HepG2 (cell line): ENCODE results near the gene HS6ST1. TPM values are rescaled to one million over a fixed set of nuclear protein-coding genes. Genes with fewer than 3 reads are reported as not detected.
A peak's percentile ranks its signal among the peaks of the same experiment; 100 is the strongest.

Experiments used
- ATAC-seq: fragments of 200-7000 bp; cut with Tn5 transposase; 3 replicates; pipeline ENCODE4 v1.9.1; 2020; ENCODE audit warnings: mild to moderate bottlenecking, moderate library complexity
- BruUV-seq: library from RNA; stranded (reverse); fragments of 400-500 nt; replicated peaks from 2 replicates; lab custom pipeline; 2021; lab: Mats Ljungman, UMichigan
- CTCF ChIA-PET: fragments of 300-600 bp; formaldehyde crosslinking; extraction: SDS; loops from one replicate; lab custom pipeline; 2021; ENCODE audit warnings: low total read pairs, inconsistent platforms, low intra/inter-chr PET ratio; lab: Yijun Ruan, JAX
- POLR2A ChIA-PET: fragments of 350-600 bp; sonication (Branson Sonifier 250); formaldehyde crosslinking; loops from one replicate; lab custom pipeline; 2020; ENCODE audit warnings: antibody characterized with exemption, inconsistent platforms; lab: Yijun Ruan, JAX
- DNase-seq: peaks from one replicate; pipeline ENCODE4 v3.0.0-alpha.2; 2015; ENCODE audit warnings: low spot score
- FAIRE-seq: peaks from 3 replicates; lab custom pipeline; 2011; peaks lifted over from hg19 to GRCh38; lab: Jason Lieb, UNC
- H2AFZ ChIP-seq: one replicate; pipeline ENCODE4 v1.6.1; 2011; ENCODE audit warnings: low read length, inconsistent platforms
- H3K27ac ChIP-seq: fragments of 300-600 bp; 3 replicates; pipeline ENCODE4 v1.8.0; 2011; ENCODE audit warnings: mixed run types, mild to moderate bottlenecking, mixed read lengths, low read length, inconsistent platforms; ENCODE audit not compliant: insufficient read depth; ENCODE audit errors: extremely low read length
- H3K27me3 ChIP-seq, 2 experiments: fragments of 200-600 bp in 1 of 2; 2 replicates in 1 of 2; 3 replicates in 1 of 2; pipeline versions ENCODE4 v1.6.0 to v1.8.0; 2011; ENCODE audit warnings: low read length in 2 of 2, mild to moderate bottlenecking in 2 of 2, moderate library complexity in 2 of 2, inconsistent platforms in 1 of 2; ENCODE audit not compliant: insufficient read depth in 2 of 2, control insufficient read depth in 1 of 2
- H3K36me3 ChIP-seq, 2 experiments: fragments of 200-600 bp in 1 of 2; replicated peaks in 1 of 2; 2 replicates in 1 of 2; 3 replicates in 1 of 2; pipeline versions ENCODE4 v1.5.1 to v1.8.0; 2011; ENCODE audit warnings: low read length in 2 of 2, inconsistent platforms in 1 of 2; ENCODE audit not compliant: insufficient read depth in 2 of 2, control insufficient read depth in 1 of 2
- H3K4me1 ChIP-seq: 2 replicates; pipeline ENCODE4 v1.5.1; 2012; ENCODE audit warnings: low read length, inconsistent platforms; ENCODE audit not compliant: insufficient read depth
- H3K4me2 ChIP-seq: 2 replicates; pipeline ENCODE4 v1.6.0; 2011; ENCODE audit warnings: low read depth, low read length, inconsistent platforms
- H3K4me3 ChIP-seq, 3 experiments: fragments of 200-600 bp in 1 of 3; sonication (generic), shearing (Covaris generic) in 1 of 3; replicated peaks in 1 of 3; 2 replicates each; pipeline ENCODE4 v1.5.1; 2011 to 2016; ENCODE audit warnings: low read length in 3 of 3, inconsistent platforms in 2 of 3, low read depth in 2 of 3, mild to moderate bottlenecking in 2 of 3, control low read depth in 1 of 3, mixed read lengths in 1 of 3; ENCODE audit not compliant: insufficient read depth in 1 of 3
- H3K79me2 ChIP-seq: one replicate; pipeline ENCODE4 v1.6.1; 2011; ENCODE audit warnings: low read length, inconsistent platforms; ENCODE audit not compliant: insufficient read depth
- H3K9ac ChIP-seq: 2 replicates; pipeline ENCODE4 v1.6.0; 2011; ENCODE audit warnings: mild to moderate bottlenecking, low read depth, low read length, inconsistent platforms; ENCODE audit not compliant: insufficient read depth
- H3K9me3 ChIP-seq: 2 replicates; pipeline ENCODE4 v1.5.1; 2012; ENCODE audit warnings: mild to moderate bottlenecking, low read length
- H4K20me1 ChIP-seq: 2 replicates; pipeline ENCODE4 v1.6.0; 2011; ENCODE audit warnings: inconsistent platforms, mild to moderate bottlenecking, low read length, moderate library complexity; ENCODE audit not compliant: insufficient read depth
- GLI4 ChIP-seq: sonication (generic); formaldehyde crosslinking; IDR thresholded peaks from 2 replicates; pipeline ENCODE4 v1.5.1; 2020; ENCODE audit warnings: missing genetic modification reagents, mild to moderate bottlenecking, moderate library complexity, borderline replicate concordance
- JUNB ChIP-seq: sonication (generic); formaldehyde crosslinking; IDR thresholded peaks from 2 replicates; pipeline ENCODE4 v1.8.0; 2022; ENCODE audit warnings: missing genetic modification reagents, mild to moderate bottlenecking, borderline replicate concordance
- KLF12 ChIP-seq: sonication (generic); formaldehyde crosslinking; IDR thresholded peaks from 2 replicates; pipeline ENCODE4 v1.4.0; 2020; ENCODE audit warnings: missing genetic modification reagents, borderline replicate concordance
- MAF1 ChIP-seq: sonication (generic); formaldehyde crosslinking; IDR thresholded peaks from 2 replicates; pipeline ENCODE4 v1.5.0; 2020; ENCODE audit warnings: missing genetic modification reagents, borderline replicate concordance
- MAFK ChIP-seq, 2 experiments: IDR thresholded peaks in 1 of 2; conservative IDR thresholded peaks in 1 of 2; 2 replicates each; pipeline ENCODE4 v1.6.1; 2011; ENCODE audit warnings: improper control_type of control experiment in 2 of 2, low read length in 2 of 2
- MTF2 ChIP-seq: sonication (generic); formaldehyde crosslinking; IDR thresholded peaks from 2 replicates; pipeline ENCODE4 v1.5.0; 2020; ENCODE audit warnings: missing genetic modification reagents, borderline replicate concordance
- NPAS2 ChIP-seq: sonication (generic); formaldehyde crosslinking; IDR thresholded peaks from 2 replicates; pipeline ENCODE4 v1.8.0; 2022; ENCODE audit warnings: mild to moderate bottlenecking, missing genetic modification reagents, borderline replicate concordance
- SIN3A ChIP-seq: IDR thresholded peaks from 2 replicates; pipeline ENCODE4 v1.6.1; 2011; ENCODE audit warnings: low read depth, mild to moderate bottlenecking, control low read depth, low read length, borderline replicate concordance
- SSRP1 ChIP-seq: IDR thresholded peaks from 2 replicates; pipeline ENCODE4 v1.6.1; 2016; ENCODE audit warnings: control low read depth
- TOE1 ChIP-seq: sonication (generic); formaldehyde crosslinking; IDR thresholded peaks from 2 replicates; pipeline ENCODE4 v1.4.0; 2020; ENCODE audit warnings: mild to moderate bottlenecking, missing genetic modification reagents
- ZBTB8A ChIP-seq: sonication (generic); formaldehyde crosslinking; IDR thresholded peaks from 2 replicates; pipeline ENCODE4 v1.4.0; 2020; ENCODE audit warnings: mild to moderate bottlenecking, low read depth, missing genetic modification reagents, borderline replicate concordance
- ZNF20 ChIP-seq: sonication (generic); formaldehyde crosslinking; IDR thresholded peaks from 2 replicates; pipeline ENCODE4 v1.4.0; 2020; ENCODE audit warnings: mild to moderate bottlenecking, moderate library complexity, missing genetic modification reagents
- ZNF280D ChIP-seq: sonication (generic); formaldehyde crosslinking; IDR thresholded peaks from 2 replicates; pipeline ENCODE4 v1.5.1; 2020; ENCODE audit warnings: mild to moderate bottlenecking, missing genetic modification reagents
- ZNF569 ChIP-seq: sonication (generic); formaldehyde crosslinking; IDR thresholded peaks from 2 replicates; pipeline ENCODE4 v1.5.0; 2020; ENCODE audit warnings: mild to moderate bottlenecking, missing genetic modification reagents, moderate library complexity, borderline replicate concordance
- ZNF800 ChIP-seq: sonication (generic); formaldehyde crosslinking; IDR thresholded peaks from 2 replicates; pipeline ENCODE4 v1.4.0; 2020; ENCODE audit warnings: missing genetic modification reagents
- WGBS: methylation state at CpG from one replicate; pipeline ENCODE4 v1.1.6; 2017; ENCODE audit warnings: low lambda C conversion rate; 5-methylcytosine and 5-hydroxymethylcytosine counted together
- in situ Hi-C: cut with HindIII; loops from 2 replicates; pipeline ENCODE4 v1.10.0; 2017; ENCODE audit warnings: low pct_unique_long_range_greater_than_20kb; ENCODE audit not compliant: extremely low pct_ligation_motif_present
- intact Hi-C: fragments of 100-400 bp; cut with micrococcal nuclease; formaldehyde crosslinking; loops from one replicate; pipeline ENCODE4 v1.10.0; 2022; ENCODE audit not compliant: unreplicated experiment
- polyA plus RNA-seq, 8 experiments: library from polyadenylated mRNA; depleted of rRNA in 3 of 8; stranded (reverse) in 7 of 8; unstranded in 1 of 8; fragments of >200 nt; fragmentation: Illumina TruSeq in 4 of 8; extraction: Trizol in 4 of 8; gene quantifications; 2 replicates each; pipeline versions ENCODE4 v1.2.1 to v1.2.3, GENCODE V29; 2011 to 2016; ENCODE audit warnings: low read depth in 4 of 8, missing spikeins in 1 of 8, mixed read lengths in 1 of 8; ENCODE audit not compliant: insufficient read depth in 1 of 8
- total RNA-seq, 5 experiments: library from RNA; depleted of rRNA; stranded (reverse); fragments of >200 nt; fragmentation: Illumina TruSeq; extraction: Trizol; gene quantifications; 2 replicates each; pipeline ENCODE4 v1.2.3, GENCODE V29; 2016; ENCODE audit warnings: low read depth in 1 of 5

The HS6ST1 gene
- total and polyA plus RNA-seq, 2 of the 13 experiments (the other 11 are each of a cell fraction or from before 2014, with no cell fraction given), result 34.5 to 84.6 TPM

GRCh38 chr2:128321784-128322714 is 3.4 kb upstream of the HS6ST1 start:
- Histone ChIP-seq H2AFZ (peak overlapping the region; percentile 93), H3K4me1 (peaks cover 62% of the 10 kb centered on the region), H3K27ac (peak overlapping the region; percentile 63), H3K9ac (peak overlapping the region; percentile 81), H3K79me2 (peaks cover 8% of the 10 kb centered on the region), H3K4me3 (peak overlapping the region; percentile 54 to 84 (median 75)), H3K4me2 (peak overlapping the region; percentile 89), H3K27me3 (no peaks in the 10 kb centered on the region; a peak in 1 of 5 replicates), H3K36me3 (no peaks in the 10 kb centered on the region), H4K20me1 (peaks cover 8% of the 10 kb centered on the region; the same call in 1 of the 2 replicates), H3K9me3 (no peaks in the 10 kb centered on the region)
- peak; percentile 78 for DNase-seq
- CTCF ChIA-PET, result interaction anchor here (0.6 to 1.3 kb wide), 2 partner anchors 12 to 66 kb away, joined by 3 to 4 read pairs; no protein-coding TSS in a partner anchor
- BruUV-seq, result TSS peak; percentile 81
- POLR2A ChIA-PET, result interaction anchor here (0.6 to 1.5 kb wide), 5 partner anchors 12 to 143 kb away, joined by 3 to 12 read pairs (median 3); no protein-coding TSS in a partner anchor
- intact Hi-C loops, result loop anchor here (1.0 to 5.0 kb wide), 5 partner anchors 15 to 435 kb away; no protein-coding TSS in a partner anchor
- WGBS, result 4% methylated on average over 35 of the region's 91 CpGs
- FAIRE-seq, result peak; percentile 89
- peak; percentile 58 for ATAC-seq
- in situ Hi-C loops, result no loop called here
- TF ChIP-seq GLI4 (no peak), TOE1 (CRISPR knock-in tag) (no peak), MAF1 (peak; percentile 50; the same call in 1 of the 2 replicates), ZNF800 (CRISPR knock-in tag) (no peak), NPAS2 (CRISPR knock-in tag) (no peak), MAFK (conservative IDR thresholded peaks at IDR 0.05 in 1 of 2, IDR thresholded peaks at IDR 0.05 in 1 of 2; ENCODE audit: low read length in 2 of 2) (peak in 1 of 2 experiments; percentile 9; a peak in 1 of 4 replicates), SSRP1 (CRISPR knock-in tag) (no peak), JUNB (CRISPR knock-in tag) (no peak), KLF12 (CRISPR knock-in tag) (0 out of 2 replicates have a peak, but pooled peaks have one; percentile 53), ZNF20 (CRISPR knock-in tag) (no peak), ZBTB8A (CRISPR knock-in tag) (no peak), ZNF280D (CRISPR knock-in tag) (no peak), SIN3A (peak; percentile 81; the same call in 1 of the 2 replicates), MTF2 (CRISPR knock-in tag) (0 out of 2 replicates have a peak, but pooled peaks have one; percentile 18), ZNF569 (CRISPR knock-in tag) (no peak)
